Measurements from ENCODE around the gene EFNB3.

DNA sequence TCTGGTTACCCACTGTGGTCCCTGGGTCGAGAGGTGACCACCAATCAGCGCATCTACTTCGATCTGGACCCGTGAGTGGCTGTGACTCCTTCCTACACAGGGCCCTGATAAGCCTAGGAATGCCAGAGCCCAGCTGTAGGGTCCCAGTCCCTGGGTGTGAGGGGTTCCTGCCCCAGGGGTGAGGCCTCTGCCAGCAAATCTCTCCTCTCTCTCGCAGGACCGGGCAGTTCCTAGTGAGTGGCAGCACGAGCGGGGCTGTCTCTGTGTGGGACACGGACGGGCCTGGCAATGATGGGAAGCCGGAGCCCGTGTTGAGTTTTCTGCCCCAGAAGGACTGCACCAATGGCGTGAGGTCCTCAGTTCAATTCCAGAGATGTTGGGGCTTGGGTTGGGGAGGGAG lies 2.2 kb upstream of the EFNB3 start:
- TF ChIP-seq POLR2AphosphoS5 (IDR thresholded peaks at IDR 0.05; ENCODE audit: borderline replicate concordance, low read depth, low read length) (no peak), EZH2 (IDR thresholded peaks at IDR 0.05) (no peak), FOXP2 (optimal IDR thresholded peaks at IDR 0.05; ENCODE audit: control extremely low read depth, extremely low read length, insufficient read depth) (no peak)

All from SK-N-MC (cell line).